Left cardiac atrium (tissue), 4 donors: Measurements from ENCODE around the gene QSOX2. TPM values are rescaled to one million over a fixed set of nuclear protein-coding genes. Genes with fewer than 3 reads are reported as not detected.

Source experiments
- ATAC-seq, 2 donors: fragments of 200-7000 bp; cut with Tn5 transposase; one replicate each; pipeline ENCODE4 v1.9.1; 2020; ENCODE audit warnings: mild to moderate bottlenecking in 2 of 2, moderate library complexity in 2 of 2
- DNase-seq: peaks from one replicate; pipeline ENCODE4 v3.0.0-alpha.2; 2020
- intact Hi-C, 2 donors: fragments of 100-400 bp; cut with DNase I; formaldehyde crosslinking; loops; one replicate each; pipeline versions ENCODE4 v1.14.1 to v1.15.1; 2022 to 2023
- total RNA-seq, 2 donors: library from RNA; stranded (reverse); fragmentation: NEBNext Ultra II Directional; extraction: Animal tissue kit (Norgen Biotek cat#: 25700); gene quantifications; one replicate each; pipeline ENCODE4 v1.2.1, GENCODE V29; 2021
- donor health status: DM: no; HTN: yes; CAD: no.
- donor health status: DM: no; HTN: yes; CAD: no; lungs with severe emphysema.
- donor health status: DM: yes; HTN: yes; CAD: no.
- donor health status: Dilated cardiomyopathy.

QSOX2 gene
- total RNA-seq, 2 donors from 2014 or later, result 6.5 to 6.6 TPM

GRCh38 chr9:136172412-136173079, 73.1 kb downstream of the QSOX2 start:
- intact Hi-C loops, result no loop called here
- ATAC-seq (no peak), DNase-seq (no peak)

- DNase-seq (no peak), ATAC-seq (no peak)
- intact Hi-C loops, result loop anchor here in 1 of 2 donors (2.0 kb wide), 1 partner anchor 111 kb away; no protein-coding TSS in a partner anchor
These were observed 73.7 kb downstream of the QSOX2 start for GRCh38 chr9:136171801-136172411.

GRCh38 chr9:136171009-136171800, 74.4 kb downstream of the QSOX2 start:
- ATAC-seq, result no peak
- no peak for DNase-seq
- intact Hi-C loops, result loop anchor here in 1 of 2 donors (2.0 kb wide), 1 partner anchor 112 kb away; no protein-coding TSS in a partner anchor

- DNase-seq (no peak), ATAC-seq (peak; percentile 53 to 67)
- intact Hi-C loops, result loop anchor here in 1 of 2 donors (2.0 kb wide), 1 partner anchor 113 kb away; no protein-coding TSS in a partner anchor
These were observed 75.4 kb downstream of the QSOX2 start for GRCh38 chr9:136170006-136170901.

GRCh38 chr9:136169495-136169894, 76.1 kb downstream of the QSOX2 start:
- no peak for ATAC-seq
- DNase-seq, result no peak
- intact Hi-C loops, result no loop called here

- ATAC-seq (no peak), DNase-seq (no peak)
- intact Hi-C loops, result no loop called here
These were observed 82.3 kb downstream of the QSOX2 start for GRCh38 chr9:136163248-136163850.

GRCh38 chr9:136160995-136161610, 84.5 kb downstream of the QSOX2 start:
- intact Hi-C loops, result no loop called here
- no peak for DNase-seq
- no peak for ATAC-seq

- ATAC-seq, result no peak
- no peak for DNase-seq
- intact Hi-C loops, result no loop called here
These were observed 85.2 kb downstream of the QSOX2 start for GRCh38 chr9:136160381-136160841.

- no peak for DNase-seq
- no peak for ATAC-seq
- intact Hi-C loops, result no loop called here
These were observed 85.8 kb downstream of the QSOX2 start for GRCh38 chr9:136159851-136160250.

GRCh38 chr9:136157477-136158265, 87.9 kb downstream of the QSOX2 start:
- peak in 1 of 2 donors; percentile 32 for ATAC-seq
- intact Hi-C loops, result no loop called here
- peak; percentile 47 for DNase-seq

Other genes starting within 250 kb of the QSOX2 start
- 10 to 100 TPM; 28.6 to 38.5 TPM for gene NACC2, start 150.5 kb downstream of the QSOX2 start, total RNA-seq
- 10 to 100 TPM; 21.6 to 23.4 TPM for gene TMEM250, start 126.9 kb downstream of the QSOX2 start, total RNA-seq
- gene LHX3, start 40.7 kb downstream of the QSOX2 start, total RNA-seq, result not detected
- not detected for gene CCDC187, start 58.3 kb upstream of the QSOX2 start, total RNA-seq
- 10 to 100 TPM; 55.6 to 58.6 TPM for gene GPSM1, start 81.7 kb upstream of the QSOX2 start, total RNA-seq
- 10 to 100 TPM; 23.2 to 30.6 TPM for gene DNLZ, start 117.9 kb upstream of the QSOX2 start, total RNA-seq
- 1 to 10 TPM in 1 of 2 donors, under 1 TPM in 1; 0.86 to 2.4 TPM for gene CARD9, start 127.9 kb upstream of the QSOX2 start, total RNA-seq
- gene SNAPC4, start 154.4 kb upstream of the QSOX2 start, total RNA-seq, result 1 to 10 TPM; 3.4 to 3.8 TPM
- gene ENTR1, start 164.8 kb upstream of the QSOX2 start, total RNA-seq, result 10 to 100 TPM; 18.1 to 26.6 TPM
- 10 to 100 TPM; 49.4 to 66.1 TPM for gene PMPCA, start 164.8 kb upstream of the QSOX2 start, total RNA-seq
- 10 to 100 TPM in 1 of 2 donors, 1 to 10 TPM in 1; 9.5 to 10.1 TPM for gene INPP5E, start 194.0 kb upstream of the QSOX2 start, total RNA-seq
- 10 to 100 TPM; 27.4 to 40.8 TPM for gene SEC16A, start 237.2 kb upstream of the QSOX2 start, total RNA-seq